ENCODE data around the gene PAQR9.

Gene PAQR9

GRCh38 chr3:142941373-142942123, 21.9 kb downstream of the PAQR9 start:
- ATAC-seq (replicated peaks; ENCODE audit: extremely low read depth, poor library complexity, severe bottlenecking) (no peak), DNase-seq (ENCODE audit: low spot score in 2 of 2) (no peak)
- H3K27ac Mint-ChIP-seq (ENCODE audit: low read depth): no peak overlapping the region
- no peaks in the 10 kb centered on the region for H3K9me3 Mint-ChIP-seq
- H3K27me3 Mint-ChIP-seq: peaks cover 5% of the 10 kb centered on the region
- no peaks in the 10 kb centered on the region for H3K36me3 Mint-ChIP-seq (ENCODE audit: insufficient read depth)
- H3K4me1 Mint-ChIP-seq: peaks cover 13% of the 10 kb centered on the region
- H3K4me3 Mint-ChIP-seq: no peak overlapping the region

DNA sequence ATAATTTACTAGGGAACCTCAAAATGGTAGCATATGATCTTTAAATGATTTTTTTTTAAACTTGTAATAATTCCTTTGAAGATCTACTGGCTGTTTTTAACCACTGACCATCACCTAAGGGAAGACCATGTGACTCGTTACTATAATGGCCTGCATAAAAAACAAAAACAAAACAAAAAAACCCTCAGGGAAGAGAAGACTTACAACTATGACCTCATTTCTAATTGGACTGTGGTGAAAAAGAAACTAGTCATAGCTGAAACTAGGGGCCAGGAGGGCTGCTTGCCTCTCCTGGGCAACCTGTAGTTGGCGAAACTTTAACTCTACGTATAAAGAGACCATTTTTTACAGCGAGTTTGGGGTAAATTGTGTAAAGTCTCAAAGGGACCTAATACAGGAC, 23.0 kb downstream of the PAQR9 start:
- H3K27me3 Mint-ChIP-seq: no peaks in the 10 kb centered on the region
- ATAC-seq (replicated peaks; ENCODE audit: extremely low read depth, poor library complexity, severe bottlenecking): no peak

GRCh38 chr3:142940000-142940399, 23.5 kb downstream of the PAQR9 start:
- ATAC-seq (replicated peaks; ENCODE audit: extremely low read depth, poor library complexity, severe bottlenecking) (no peak), DNase-seq (ENCODE audit: low spot score in 2 of 2) (no peak)
- H3K36me3 Mint-ChIP-seq (ENCODE audit: insufficient read depth): no peaks in the 10 kb centered on the region
- peaks cover 3% of the 10 kb centered on the region for H3K27me3 Mint-ChIP-seq
- no peak overlapping the region for H3K27ac Mint-ChIP-seq (ENCODE audit: low read depth)
- H3K4me3 Mint-ChIP-seq: no peak overlapping the region
- H3K9me3 Mint-ChIP-seq: no peaks in the 10 kb centered on the region
- peaks cover 13% of the 10 kb centered on the region for H3K4me1 Mint-ChIP-seq

More for the DNA sequence above, 23.0 kb downstream of the PAQR9 start:
- Mint-ChIP-seq H3K4me1 (peaks cover 13% of the 10 kb centered on the region), H3K4me3 (no peak overlapping the region), H3K36me3 (ENCODE audit: insufficient read depth) (no peaks in the 10 kb centered on the region), H3K27ac (ENCODE audit: low read depth) (no peak overlapping the region), H3K9me3 (no peaks in the 10 kb centered on the region)
- no peak for DNase-seq (ENCODE audit: low spot score in 2 of 2)

GRCh38 chr3:142935963-142936362, 27.5 kb downstream of the PAQR9 start:
- Mint-ChIP-seq H3K27ac (ENCODE audit: low read depth) (no peak overlapping the region), H3K9me3 (no peaks in the 10 kb centered on the region), H3K4me3 (no peak overlapping the region), H3K36me3 (ENCODE audit: insufficient read depth) (no peaks in the 10 kb centered on the region), H3K27me3 (peaks cover 8% of the 10 kb centered on the region), H3K4me1 (no peaks in the 10 kb centered on the region)
- DNase-seq (ENCODE audit: low spot score in 2 of 2): no peak
- ATAC-seq (replicated peaks; ENCODE audit: extremely low read depth, poor library complexity, severe bottlenecking): no peak

- H3K27me3 Mint-ChIP-seq: peaks cover 8% of the 10 kb centered on the region
- no peak for DNase-seq (ENCODE audit: low spot score in 2 of 2)
- no peak for ATAC-seq (replicated peaks; ENCODE audit: extremely low read depth, poor library complexity, severe bottlenecking)
- H3K9me3 Mint-ChIP-seq: no peaks in the 10 kb centered on the region
- no peak overlapping the region for H3K4me3 Mint-ChIP-seq
- H3K4me1 Mint-ChIP-seq: no peaks in the 10 kb centered on the region
- no peak overlapping the region for H3K27ac Mint-ChIP-seq (ENCODE audit: low read depth)
- no peaks in the 10 kb centered on the region for H3K36me3 Mint-ChIP-seq (ENCODE audit: insufficient read depth)
Observed at GRCh38 chr3:142934887-142935269, 28.6 kb downstream of the PAQR9 start.

GRCh38 chr3:142934128-142934886, 29.2 kb downstream of the PAQR9 start:
- Mint-ChIP-seq H3K4me1 (no peaks in the 10 kb centered on the region), H3K4me3 (no peak overlapping the region), H3K9me3 (no peaks in the 10 kb centered on the region), H3K27ac (ENCODE audit: low read depth) (no peak overlapping the region), H3K27me3 (peaks cover 8% of the 10 kb centered on the region), H3K36me3 (ENCODE audit: insufficient read depth) (no peaks in the 10 kb centered on the region)
- ATAC-seq (replicated peaks; ENCODE audit: extremely low read depth, poor library complexity, severe bottlenecking) (no peak), DNase-seq (ENCODE audit: low spot score in 2 of 2) (no peak)

DNA sequence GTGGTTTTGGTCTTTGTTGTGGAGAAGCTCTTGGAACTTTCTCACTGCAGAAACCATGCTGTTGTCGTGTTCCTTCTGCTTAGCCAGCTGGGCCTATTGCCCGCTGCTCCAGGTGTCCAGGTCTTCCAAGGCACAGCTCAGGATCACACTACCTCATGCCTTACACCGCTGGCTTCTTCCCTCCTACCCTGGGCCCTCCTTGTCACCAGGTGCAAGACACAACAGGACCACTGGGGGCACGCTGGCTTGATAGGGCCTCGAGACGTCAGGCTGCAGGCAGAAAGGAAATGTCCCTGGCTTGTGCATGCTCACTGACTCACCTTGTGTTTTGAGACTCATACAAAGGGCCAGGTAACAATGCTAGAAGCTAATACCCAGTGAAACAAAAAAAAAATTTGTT, 32.3 kb downstream of the PAQR9 start:
- Mint-ChIP-seq H3K4me3 (no peak overlapping the region), H3K4me1 (no peaks in the 10 kb centered on the region), H3K9me3 (no peaks in the 10 kb centered on the region), H3K27me3 (peaks cover 28% of the 10 kb centered on the region), H3K27ac (ENCODE audit: low read depth) (no peak overlapping the region), H3K36me3 (ENCODE audit: insufficient read depth) (no peaks in the 10 kb centered on the region)
- no peak for DNase-seq (ENCODE audit: low spot score in 2 of 2)
- no peak for ATAC-seq (replicated peaks; ENCODE audit: extremely low read depth, poor library complexity, severe bottlenecking)

DNA sequence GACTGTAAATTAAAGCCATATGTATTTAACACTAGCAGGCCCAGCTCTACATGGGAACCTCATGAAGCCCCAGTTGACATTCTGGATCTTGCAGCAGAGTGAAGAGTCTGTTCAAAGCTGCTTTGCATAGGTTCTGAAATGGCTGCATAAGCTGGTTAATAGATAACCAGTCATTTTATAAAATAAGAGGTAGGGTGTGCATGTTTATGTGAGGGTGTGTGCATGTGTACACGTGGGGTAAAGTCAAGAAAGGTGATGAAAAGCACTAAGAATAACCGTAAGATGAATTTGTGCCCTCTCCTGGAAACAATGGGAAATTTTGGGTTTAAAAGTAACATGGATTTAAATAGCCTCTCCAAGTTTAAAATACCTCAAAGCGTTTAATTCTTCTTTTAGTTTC, 33.0 kb downstream of the PAQR9 start:
- Mint-ChIP-seq H3K27me3 (peaks cover 35% of the 10 kb centered on the region), H3K4me3 (no peak overlapping the region), H3K27ac (ENCODE audit: low read depth) (no peak overlapping the region), H3K4me1 (no peaks in the 10 kb centered on the region), H3K36me3 (ENCODE audit: insufficient read depth) (no peaks in the 10 kb centered on the region), H3K9me3 (no peaks in the 10 kb centered on the region)
- DNase-seq (ENCODE audit: low spot score in 2 of 2) (no peak), ATAC-seq (replicated peaks; ENCODE audit: extremely low read depth, poor library complexity, severe bottlenecking) (no peak)

DNA sequence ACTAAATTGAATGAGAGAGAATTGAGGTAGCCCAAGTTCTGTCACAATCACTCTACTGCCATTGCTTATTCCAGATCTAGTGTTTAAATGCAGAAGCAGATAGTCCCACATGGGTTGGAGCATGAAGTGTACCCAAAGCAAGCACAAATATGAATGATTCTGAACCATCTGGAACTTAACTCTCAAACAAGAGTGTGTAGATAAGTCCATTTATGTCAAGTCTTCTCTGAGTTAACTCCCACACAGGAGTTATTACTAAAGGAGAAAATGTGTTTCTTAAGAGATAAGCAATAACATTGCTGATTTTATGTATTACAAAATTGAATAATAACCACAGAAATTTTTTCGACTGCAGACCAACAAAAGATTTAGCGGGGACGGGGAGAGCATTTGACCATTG, 33.6 kb downstream of the PAQR9 start:
- DNase-seq (ENCODE audit: low spot score in 2 of 2): no peak
- Mint-ChIP-seq H3K27ac (ENCODE audit: low read depth) (no peak overlapping the region), H3K36me3 (ENCODE audit: insufficient read depth) (no peaks in the 10 kb centered on the region), H3K9me3 (no peaks in the 10 kb centered on the region), H3K27me3 (peaks cover 37% of the 10 kb centered on the region), H3K4me1 (no peaks in the 10 kb centered on the region), H3K4me3 (no peak overlapping the region)
- ATAC-seq (replicated peaks; ENCODE audit: extremely low read depth, poor library complexity, severe bottlenecking): no peak

GRCh38 chr3:142929109-142929508, 34.4 kb downstream of the PAQR9 start:
- no peak for DNase-seq (ENCODE audit: low spot score in 2 of 2)
- no peak overlapping the region for H3K4me3 Mint-ChIP-seq
- ATAC-seq (replicated peaks; ENCODE audit: extremely low read depth, poor library complexity, severe bottlenecking): no peak
- no peaks in the 10 kb centered on the region for H3K9me3 Mint-ChIP-seq
- H3K27me3 Mint-ChIP-seq: peaks cover 41% of the 10 kb centered on the region
- no peaks in the 10 kb centered on the region for H3K36me3 Mint-ChIP-seq (ENCODE audit: insufficient read depth)
- no peaks in the 10 kb centered on the region for H3K4me1 Mint-ChIP-seq
- H3K27ac Mint-ChIP-seq (ENCODE audit: low read depth): no peak overlapping the region

GRCh38 chr3:142926368-142926944, 37.0 kb downstream of the PAQR9 start:
- Mint-ChIP-seq H3K36me3 (ENCODE audit: insufficient read depth) (no peaks in the 10 kb centered on the region), H3K4me1 (no peaks in the 10 kb centered on the region), H3K4me3 (no peak overlapping the region), H3K27ac (ENCODE audit: low read depth) (no peak overlapping the region), H3K27me3 (peaks cover 53% of the 10 kb centered on the region), H3K9me3 (no peaks in the 10 kb centered on the region)
- no peak for ATAC-seq (replicated peaks; ENCODE audit: extremely low read depth, poor library complexity, severe bottlenecking)
- DNase-seq (ENCODE audit: low spot score in 2 of 2): no peak

DNA sequence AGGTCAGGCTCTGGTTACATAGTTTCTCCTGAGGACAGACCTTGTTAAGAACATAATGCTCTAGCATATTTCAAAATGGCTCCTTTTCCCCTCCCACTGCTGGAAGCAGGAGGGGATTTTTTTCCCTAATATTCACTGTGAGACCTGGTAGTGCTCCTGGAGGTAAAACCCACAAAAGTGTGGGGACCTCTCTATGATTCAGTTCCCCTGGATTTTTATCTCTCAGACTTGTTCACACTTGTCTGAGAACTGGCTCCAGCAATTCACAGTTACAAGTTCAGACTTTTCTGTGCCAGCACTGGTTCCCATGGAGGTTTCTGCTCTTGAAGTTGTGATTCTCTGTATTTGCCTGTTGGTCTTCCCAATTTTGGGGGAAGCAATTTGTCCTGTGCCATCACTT, 38.3 kb downstream of the PAQR9 start:
- Mint-ChIP-seq H3K27ac (ENCODE audit: low read depth) (no peak overlapping the region), H3K4me3 (no peak overlapping the region), H3K27me3 (peaks cover 54% of the 10 kb centered on the region), H3K9me3 (no peaks in the 10 kb centered on the region), H3K4me1 (no peaks in the 10 kb centered on the region), H3K36me3 (ENCODE audit: insufficient read depth) (no peaks in the 10 kb centered on the region)
- DNase-seq (ENCODE audit: low spot score in 2 of 2): no peak
- no peak for ATAC-seq (replicated peaks; ENCODE audit: extremely low read depth, poor library complexity, severe bottlenecking)

DNA sequence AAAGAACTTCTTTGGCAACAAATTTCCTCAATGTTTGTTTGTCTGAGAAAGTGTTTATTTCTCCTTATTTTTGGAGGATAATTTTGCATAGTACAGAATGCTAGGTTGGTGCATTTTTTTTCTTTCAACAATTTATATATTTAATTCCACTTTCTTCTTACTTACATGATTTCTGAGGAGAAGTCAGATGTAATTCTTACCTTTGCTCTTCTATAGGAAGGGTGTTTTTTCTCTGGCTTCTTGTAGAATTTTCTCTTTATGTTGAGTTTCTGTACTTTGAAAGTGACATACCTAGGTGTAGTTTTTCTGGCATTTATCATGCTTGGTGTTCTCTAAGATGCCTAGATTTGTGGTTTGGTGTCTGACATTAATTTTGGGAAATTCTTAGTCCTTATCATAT, 39.8 kb downstream of the PAQR9 start:
- ATAC-seq (replicated peaks; ENCODE audit: extremely low read depth, poor library complexity, severe bottlenecking): no peak
- H3K9me3 Mint-ChIP-seq: no peaks in the 10 kb centered on the region
- no peaks in the 10 kb centered on the region for H3K36me3 Mint-ChIP-seq (ENCODE audit: insufficient read depth)
- no peak overlapping the region for H3K4me3 Mint-ChIP-seq
- no peak for DNase-seq (ENCODE audit: low spot score in 2 of 2)
- H3K27ac Mint-ChIP-seq (ENCODE audit: low read depth): no peak overlapping the region
- H3K27me3 Mint-ChIP-seq: peaks cover 54% of the 10 kb centered on the region
- H3K4me1 Mint-ChIP-seq: no peaks in the 10 kb centered on the region

Measured in central memory CD8-positive, alpha-beta T cell (primary cell).